HCT116 (cell line): Measurements from ENCODE around the gene SNAPC2. TPM values are rescaled to one million over a fixed set of nuclear protein-coding genes. Genes with fewer than 3 reads are reported as not detected.
A peak's percentile ranks its signal among the peaks of the same experiment; 100 is the strongest.

ENCODE experiments used
- ATAC-seq: fragments of 200-7000 bp; cut with Tn5 transposase; 2 replicates; pipeline ENCODE4 v1.9.1; 2020; ENCODE audit warnings: mild to moderate bottlenecking, moderate library complexity
- BruUV-seq: library from RNA; stranded (reverse); fragments of 400-500 nt; replicated peaks from 2 replicates; lab custom pipeline; 2021; lab: Mats Ljungman, UMichigan
- CTCF ChIA-PET: fragments of 300-600 bp; sonication (Branson Sonifier 250); formaldehyde crosslinking; loops from one replicate; lab custom pipeline; 2021; ENCODE audit warnings: antibody characterized with exemption; lab: Charles Lee
- POLR2A ChIA-PET: fragments of 300-600, 350-600 bp; sonication (Branson Sonifier 250); formaldehyde crosslinking; loops from one replicate; lab custom pipeline; 2021; ENCODE audit warnings: antibody characterized with exemption; lab: Charles Lee
- RAD21 ChIA-PET, 2 experiments: fragments of 300-600 bp; sonication (Branson Sonifier 250); formaldehyde crosslinking; loops; one replicate each; lab custom pipeline; 2023; ENCODE audit warnings: low total read pairs in 2 of 2; ENCODE audit not compliant: uncharacterized antibody in 2 of 2, unreplicated experiment in 2 of 2, low non-redundant PET in 1 of 2; lab: Charles Lee
- DNase-seq: peaks from one replicate; pipeline ENCODE4 v3.0.0-alpha.2; 2010; ENCODE audit warnings: low read depth, low spot score
- H2AFZ ChIP-seq: fragments of 200-600 bp; shearing (Covaris generic), sonication (generic); 2 replicates; pipeline ENCODE4 v1.6.1; 2017; ENCODE audit warnings: low read depth, mixed run types, mixed read lengths, antibody characterized with exemption, low read length; ENCODE audit not compliant: poor library complexity, severe bottlenecking
- H3K27ac ChIP-seq: 2 replicates; pipeline ENCODE4 v1.5.1; 2012; ENCODE audit warnings: low read depth, low read length
- H3K27me3 ChIP-seq: fragments of 200-600 bp; sonication (generic); 2 replicates; pipeline ENCODE4 v1.6.1; 2016; ENCODE audit warnings: mixed run types, low read length, mixed read lengths; ENCODE audit not compliant: insufficient read depth
- H3K36me3 ChIP-seq, 2 experiments: fragments of 200-500 bp in 1 of 2; fragments of 200-600 bp in 1 of 2; sonication (Bioruptor generic) in 1 of 2; sonication (generic) in 1 of 2; 2 replicates each; pipeline versions ENCODE4 v1.5.1 to v1.6.1; 2014 to 2016; ENCODE audit warnings: low read length in 2 of 2, inconsistent platforms in 1 of 2, mixed read lengths in 1 of 2, mixed run types in 1 of 2; ENCODE audit not compliant: insufficient read depth in 2 of 2, control insufficient read depth in 1 of 2
- H3K4me1 ChIP-seq, 2 experiments: fragments of 200-600 bp in 1 of 2; sonication (generic) in 1 of 2; 2 replicates each; pipeline versions ENCODE4 v1.5.1 to v1.6.1; 2012 to 2017; ENCODE audit warnings: low read length in 2 of 2, inconsistent platforms in 1 of 2, mild to moderate bottlenecking in 1 of 2, mixed read lengths in 1 of 2, mixed run types in 1 of 2, moderate library complexity in 1 of 2; ENCODE audit not compliant: insufficient read depth in 2 of 2, control insufficient read depth in 1 of 2
- H3K4me2 ChIP-seq: fragments of 200-600 bp; sonication (generic); 2 replicates; pipeline ENCODE4 v1.6.1; 2017; ENCODE audit warnings: mixed run types, low read length, mixed read lengths
- H3K4me3 ChIP-seq, 2 experiments: fragments of 200-600 bp in 1 of 2; sonication (generic) in 1 of 2; replicated peaks in 1 of 2; 2 replicates each; pipeline ENCODE4 v1.5.1; 2011 to 2016; ENCODE audit warnings: low read length in 2 of 2, control low read depth in 1 of 2, low read depth in 1 of 2, mild to moderate bottlenecking in 1 of 2, mixed read lengths in 1 of 2, mixed run types in 1 of 2
- H3K79me2 ChIP-seq: fragments of 200-600 bp; sonication (generic); 2 replicates; pipeline ENCODE4 v1.6.1; 2017; ENCODE audit warnings: mild to moderate bottlenecking, mixed run types, low read length, moderate library complexity, mixed read lengths; ENCODE audit not compliant: insufficient read depth
- H3K9ac ChIP-seq: fragments of 200-600 bp; sonication (generic); 2 replicates; pipeline ENCODE4 v1.6.1; 2016; ENCODE audit warnings: low read length, mixed read lengths
- H3K9me2 ChIP-seq: fragments of 200-600 bp; sonication (generic), shearing (Covaris generic); 2 replicates; pipeline ENCODE4 v1.6.1; 2017; ENCODE audit warnings: mixed run types, mild to moderate bottlenecking, moderate library complexity; ENCODE audit not compliant: insufficient read depth
- H3K9me3 ChIP-seq, 2 experiments: fragments of 200-500 bp in 1 of 2; fragments of 200-600 bp in 1 of 2; sonication (Bioruptor generic) in 1 of 2; sonication (generic) in 1 of 2; 2 replicates each; pipeline ENCODE4 v1.6.1; 2014 to 2017; ENCODE audit warnings: low read length in 2 of 2, mixed read lengths in 2 of 2, inconsistent platforms in 1 of 2, low read depth in 1 of 2, mild to moderate bottlenecking in 1 of 2, mixed run types in 1 of 2, moderate library complexity in 1 of 2; ENCODE audit not compliant: control insufficient read depth in 1 of 2, insufficient read depth in 1 of 2
- H4K20me1 ChIP-seq: fragments of 200-600 bp; sonication (generic), shearing (Covaris generic); 2 replicates; pipeline ENCODE4 v1.6.1; 2017; ENCODE audit warnings: mixed run types, mild to moderate bottlenecking, moderate library complexity; ENCODE audit not compliant: insufficient read depth
- CTCF ChIP-seq, 3 experiments: fragments of 200-600 bp in 1 of 3; sonication (generic) in 1 of 3; IDR thresholded peaks in 2 of 3; conservative IDR thresholded peaks in 1 of 3; 2 replicates each; pipeline ENCODE4 v1.5.1; 2012 to 2017; ENCODE audit warnings: low read depth in 2 of 3, low read length in 2 of 3, antibody characterized with exemption in 1 of 3, borderline replicate concordance in 1 of 3, control low read depth in 1 of 3, mild to moderate bottlenecking in 1 of 3, mixed read lengths in 1 of 3, mixed run types in 1 of 3, moderate library complexity in 1 of 3; ENCODE audit not compliant: insufficient read depth in 1 of 3
- MAX ChIP-seq: IDR thresholded peaks from 2 replicates; pipeline ENCODE4 v1.6.1; 2012
- POLR2AphosphoS5 ChIP-seq: IDR thresholded peaks from 2 replicates; pipeline ENCODE4 v1.6.1; 2011; ENCODE audit warnings: mild to moderate bottlenecking, low read depth, low read length, moderate library complexity
- REST ChIP-seq: IDR thresholded peaks from 2 replicates; pipeline ENCODE4 v1.6.1; 2012; ENCODE audit warnings: low read depth
- TCF7L2 ChIP-seq: IDR thresholded peaks from 2 replicates; pipeline ENCODE4 v1.7.0; 2011; ENCODE audit warnings: borderline replicate concordance, inconsistent platforms; ENCODE audit not compliant: insufficient read depth, insufficient read length; ENCODE audit errors: extremely low read depth
- ZFX ChIP-seq: fragments of 450-650 bp; IDR thresholded peaks from 2 replicates; pipeline ENCODE4 v1.6.1; 2017
- intact Hi-C: fragments of 100-400 bp; cut with micrococcal nuclease; formaldehyde crosslinking; loops from 2 replicates; pipeline ENCODE4 v1.10.0; 2022
- total RNA-seq: library from RNA; stranded (reverse); gene quantifications from one replicate; pipeline ENCODE4 v1.2.1, GENCODE V29; 2021; ENCODE audit not compliant: unreplicated experiment

SNAPC2 gene
- total RNA-seq, 1 experiment from 2014 or later, result 42.9 TPM

- CTCF ChIA-PET, result interaction anchor here (1.0 to 1.3 kb wide), 2 partner anchors 13 to 86 kb away, joined by 4 to 6 read pairs; partner anchors contain the start of gene MAP2K7
- peak overlapping the region; percentile 66 to 74 for H3K4me3 ChIP-seq
- POLR2A ChIA-PET, result interaction anchor here (1.7 kb wide), 1 partner anchor 13 kb away, joined by 6 read pairs; the partner anchor contains the start of gene MAP2K7
- H3K79me2 ChIP-seq, result peaks cover 10% of the 10 kb centered on the region; the same call in 1 of the 2 replicates
- RAD21 ChIA-PET, result no interaction called here
- intact Hi-C loops, result no loop called here
- H3K27me3 ChIP-seq, result no peaks in the 10 kb centered on the region
- no peaks in the 10 kb centered on the region for H3K9me2 ChIP-seq
- no peak for TF ChIP-seq REST
- TF ChIP-seq ZFX, result peak; percentile 82; the same call in 1 of the 2 replicates
- peak; percentile 72; the same call in 1 of the 2 replicates for TF ChIP-seq MAX
- TF ChIP-seq CTCF (IDR thresholded peaks at IDR 0.05 in 2 of 3, conservative IDR thresholded peaks at IDR 0.05 in 1 of 3; ENCODE audit: borderline replicate concordance in 1 of 3, insufficient read depth in 1 of 3, low read depth in 2 of 3, low read length in 2 of 3), result no peak
- TF ChIP-seq POLR2AphosphoS5, result peak; percentile 6
- peak; percentile 29 for TF ChIP-seq TCF7L2
- H3K9me3 ChIP-seq, result no peaks in the 10 kb centered on the region
- H3K4me1 ChIP-seq, result peaks cover 16 to 52% of the 10 kb centered on the region in 2 experiments; a peak in 3 of 4 replicates
- peak overlapping the region; percentile 14 for H2AFZ ChIP-seq
- ATAC-seq (peak; percentile 15), DNase-seq (no peak)
- H3K36me3 ChIP-seq, result peaks cover 3 to 6% of the 10 kb centered on the region in 2 experiments; a peak in 3 of 4 replicates
- H4K20me1 ChIP-seq, result no peaks in the 10 kb centered on the region
- peak overlapping the region; percentile 91 for H3K4me2 ChIP-seq
- peak overlapping the region; percentile 89 for H3K9ac ChIP-seq
- no TSS peak for BruUV-seq
- peak overlapping the region; percentile 89 for H3K27ac ChIP-seq
These were observed 3.8 kb upstream of the SNAPC2 start for GRCh38 chr19:7916103-7916954.
